SK-N-SH (cell line): Measurements from ENCODE around the gene SHISAL1. TPM values are rescaled to one million over a fixed set of nuclear protein-coding genes. Genes with fewer than 3 reads are reported as not detected.

ENCODE experiments used
- CTCF ChIA-PET: fragments of 300-600, 350-600 bp; formaldehyde crosslinking; extraction: SDS; loops from one replicate; lab custom pipeline; 2021; lab: Yijun Ruan, JAX
- POLR2A ChIA-PET: fragments of 350-600 bp; sonication (Branson Sonifier 250); formaldehyde crosslinking; extraction: SDS; loops from one replicate; lab custom pipeline; 2020; ENCODE audit warnings: antibody characterized with exemption, inconsistent platforms; lab: Yijun Ruan, JAX
- DNase-seq: peaks from one replicate; pipeline ENCODE4 v3.0.0; 2012
- H2AFZ ChIP-seq: fragments of 200-600 bp; sonication (generic); 2 replicates; pipeline ENCODE4 v1.8.1; 2016; ENCODE audit warnings: antibody characterized with exemption, mild to moderate bottlenecking, low read depth
- H3F3A ChIP-seq: fragments of 200-600 bp; sonication (generic); replicated peaks from 2 replicates; pipeline ENCODE3; 2016; ENCODE audit warnings: antibody characterized with exemption, mild to moderate bottlenecking; ENCODE audit not compliant: insufficient read depth
- H3K27ac ChIP-seq, 2 experiments: fragments of 200-500 bp in 1 of 2; fragments of 200-600 bp in 1 of 2; sonication (Bioruptor generic) in 1 of 2; sonication (generic), shearing (Covaris generic) in 1 of 2; 2 replicates each; pipeline versions ENCODE4 v1.5.1 to v1.6.1; 2014 to 2016; ENCODE audit warnings: low read depth in 2 of 2, inconsistent platforms in 1 of 2, low read length in 1 of 2, mild to moderate bottlenecking in 1 of 2, mixed read lengths in 1 of 2
- H3K27me3 ChIP-seq: fragments of 200-600 bp; sonication (generic), shearing (Covaris generic); 2 replicates; pipeline ENCODE4 v1.6.1; 2016; ENCODE audit warnings: mixed run types; ENCODE audit not compliant: insufficient read depth
- H3K36me3 ChIP-seq, 2 experiments: fragments of 200-500 bp in 1 of 2; fragments of 200-600 bp in 1 of 2; sonication (Bioruptor generic) in 1 of 2; sonication (generic) in 1 of 2; replicated peaks in 1 of 2; 2 replicates each; pipeline versions ENCODE3 to v1.5.1; 2014 to 2016; ENCODE audit warnings: low read length in 1 of 2, mild to moderate bottlenecking in 1 of 2; ENCODE audit not compliant: insufficient read depth in 2 of 2, control insufficient read depth in 1 of 2
- H3K4me1 ChIP-seq, 2 experiments: fragments of 200-500 bp in 1 of 2; fragments of 200-600 bp in 1 of 2; sonication (Bioruptor generic) in 1 of 2; sonication (generic), shearing (Covaris generic) in 1 of 2; 2 replicates each; pipeline versions ENCODE4 v1.5.1 to v1.6.1; 2014 to 2016; ENCODE audit warnings: low read depth in 1 of 2, low read length in 1 of 2, mixed run types in 1 of 2; ENCODE audit not compliant: insufficient read depth in 2 of 2, control insufficient read depth in 1 of 2
- H3K4me2 ChIP-seq: fragments of 200-600 bp; sonication (generic), shearing (Covaris generic); 2 replicates; pipeline ENCODE4 v1.6.1; 2017; ENCODE audit warnings: mixed run types
- H3K4me3 ChIP-seq, 2 experiments: fragments of 200-500 bp in 1 of 2; fragments of 200-600 bp in 1 of 2; sonication (Bioruptor generic) in 1 of 2; sonication (generic), shearing (Covaris generic) in 1 of 2; 2 replicates each; pipeline versions ENCODE4 v1.5.1 to v1.8.1; 2014 to 2016; ENCODE audit warnings: low read depth in 2 of 2, inconsistent platforms in 1 of 2, low read length in 1 of 2, mild to moderate bottlenecking in 1 of 2, mixed read lengths in 1 of 2, moderate library complexity in 1 of 2
- H3K79me2 ChIP-seq: fragments of 200-600 bp; sonication (generic); 2 replicates; pipeline ENCODE4 v1.8.1; 2017; ENCODE audit warnings: mild to moderate bottlenecking; ENCODE audit not compliant: insufficient read depth
- H3K9ac ChIP-seq: fragments of 200-600 bp; sonication (generic); 2 replicates; pipeline ENCODE4 v1.6.1; 2017; ENCODE audit warnings: mixed run types
- H3K9me2 ChIP-seq: fragments of 200-600 bp; sonication (generic); 2 replicates; pipeline ENCODE4 v1.6.1; 2017; ENCODE audit warnings: mixed run types
- H3K9me3 ChIP-seq: fragments of 200-600 bp; sonication (generic); 2 replicates; pipeline ENCODE4 v1.6.1; 2017; ENCODE audit warnings: mixed run types, mild to moderate bottlenecking, moderate library complexity
- H4K20me1 ChIP-seq: fragments of 200-600 bp; sonication (generic); 2 replicates; pipeline ENCODE4 v1.6.1; 2017; ENCODE audit warnings: mild to moderate bottlenecking, mixed run types; ENCODE audit not compliant: insufficient read depth
- EZH2phosphoT487 ChIP-seq: fragments of 200-600 bp; sonication (generic); IDR thresholded peaks from 2 replicates; pipeline ENCODE4 v1.6.1; 2017; ENCODE audit warnings: low read depth, mixed run types, mild to moderate bottlenecking, antibody characterized with exemption, moderate library complexity, borderline replicate concordance
- FOSL2 ChIP-seq: IDR thresholded peaks from 2 replicates; pipeline ENCODE4 v1.4.0; 2012; ENCODE audit warnings: low read depth, mild to moderate bottlenecking, moderate library complexity, borderline replicate concordance
- FOXJ3 ChIP-seq: sonication (generic); formaldehyde crosslinking; IDR thresholded peaks from 2 replicates; pipeline ENCODE4 v1.5.1; 2020; ENCODE audit warnings: mild to moderate bottlenecking, missing genetic modification reagents
- JUND ChIP-seq: IDR thresholded peaks from 2 replicates; pipeline ENCODE4 v1.4.0; 2012
- RAD21 ChIP-seq: IDR thresholded peaks from 2 replicates; pipeline ENCODE4 v1.6.1; 2012; ENCODE audit warnings: mild to moderate bottlenecking, low read length
- RCOR1 ChIP-seq: fragments of 150-350 bp; IDR thresholded peaks from 2 replicates; pipeline ENCODE4 v1.6.1; 2017; ENCODE audit warnings: antibody characterized with exemption, low read length
- RFX5 ChIP-seq: IDR thresholded peaks from 2 replicates; pipeline ENCODE4 v1.6.1; 2012; ENCODE audit warnings: mild to moderate bottlenecking, improper control_type of control experiment, low read length
- TAF1 ChIP-seq: IDR thresholded peaks from 2 replicates; pipeline ENCODE4 v1.6.1; 2012; ENCODE audit warnings: low read depth, mild to moderate bottlenecking, low read length, moderate library complexity, borderline replicate concordance
- TCF12 ChIP-seq: IDR thresholded peaks from 2 replicates; pipeline ENCODE4 v1.4.0; 2012
- YY1 ChIP-seq: IDR thresholded peaks from 2 replicates; pipeline ENCODE4 v1.4.0; 2012; ENCODE audit warnings: low read depth, mild to moderate bottlenecking
- WGBS: methylation state at CpG from one replicate; pipeline ENCODE4 v1.1.6; 2017; ENCODE audit warnings: low lambda C conversion rate; 5-methylcytosine and 5-hydroxymethylcytosine counted together
- polyA plus RNA-seq, 3 experiments: library from polyadenylated mRNA; depleted of rRNA; stranded (reverse); fragments of >200 nt; gene quantifications; 2 replicates each; pipeline ENCODE4 v1.2.3, GENCODE V29; 2012
- TF ChIP-seq, protein P1 (sequence below): fragments of 200-600 bp; sonication (generic); IDR thresholded peaks from 2 replicates; pipeline ENCODE4 v1.6.1; 2017; ENCODE audit warnings: antibody characterized with exemption, mild to moderate bottlenecking, moderate library complexity
- TF ChIP-seq, protein P2 (sequence below): IDR thresholded peaks from 2 replicates; pipeline ENCODE4; 2012

The SHISAL1 gene
- polyA plus RNA-seq, 1 of the 3 experiments (the other 2 are of a cell fraction): 0.10 TPM

DNA sequence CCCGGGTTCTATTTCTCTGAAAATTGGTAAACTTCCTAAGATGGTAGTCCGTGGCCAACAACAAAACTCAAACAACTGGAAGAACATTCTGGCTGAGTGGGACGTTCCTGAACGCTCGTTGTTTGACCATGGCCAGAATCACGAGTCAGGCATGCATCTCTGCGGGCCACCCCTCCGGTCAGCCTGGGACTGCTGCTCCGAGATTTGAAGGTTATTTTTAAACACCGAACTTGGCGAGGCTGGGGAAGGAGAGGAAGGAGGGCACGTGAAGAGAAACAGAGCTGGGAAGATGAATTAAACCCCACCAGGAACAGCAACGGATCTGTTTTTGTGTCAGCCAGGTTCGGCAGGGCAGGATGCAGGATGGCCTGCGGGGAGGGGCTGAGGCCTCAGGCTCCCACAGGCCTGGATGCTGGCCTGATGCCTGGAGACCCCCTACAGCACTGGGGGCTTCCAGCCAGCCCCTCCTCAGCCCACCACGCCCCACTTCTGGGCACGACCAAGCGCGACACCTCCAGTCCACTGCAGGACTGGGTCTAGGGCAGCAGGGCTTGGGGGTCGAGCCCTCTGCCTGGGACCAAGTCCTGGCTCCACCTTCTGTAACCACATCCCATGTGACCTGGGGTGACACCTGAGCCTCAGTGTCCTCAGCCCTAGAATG is 5.1 kb downstream of the SHISAL1 start:
- Histone ChIP-seq H3K9me2 (no peaks in the 10 kb centered on the region), H3K79me2 (no peaks in the 10 kb centered on the region), H3K36me3 (no peaks in the 10 kb centered on the region), H3K27ac (no peak overlapping the region), H2AFZ (no peak overlapping the region), H4K20me1 (no peaks in the 10 kb centered on the region), H3K9ac (no peak overlapping the region), H3K4me2 (no peak overlapping the region), H3K4me1 (peaks cover 0 to 12% of the 10 kb centered on the region in 2 experiments; a peak in 3 of 4 replicates), H3K4me3 (no peak overlapping the region), H3K9me3 (no peaks in the 10 kb centered on the region), H3F3A (peaks cover 6% of the 10 kb centered on the region), H3K27me3 (no peaks in the 10 kb centered on the region)
- ChIA-PET POLR2A (interaction anchor here (1.2 kb wide), 1 partner anchor 38 kb away, joined by 3 read pairs; no protein-coding TSS in a partner anchor), CTCF (interaction anchor here (0.6 to 1.1 kb wide), 2 partner anchors 20 to 112 kb away, joined by 3 read pairs; no protein-coding TSS in a partner anchor)
- no peak for TF ChIP-seq RAD21
- TF ChIP-seq TAF1: no peak
- TF ChIP-seq RFX5: no peak
- TF ChIP-seq, protein P1, sequence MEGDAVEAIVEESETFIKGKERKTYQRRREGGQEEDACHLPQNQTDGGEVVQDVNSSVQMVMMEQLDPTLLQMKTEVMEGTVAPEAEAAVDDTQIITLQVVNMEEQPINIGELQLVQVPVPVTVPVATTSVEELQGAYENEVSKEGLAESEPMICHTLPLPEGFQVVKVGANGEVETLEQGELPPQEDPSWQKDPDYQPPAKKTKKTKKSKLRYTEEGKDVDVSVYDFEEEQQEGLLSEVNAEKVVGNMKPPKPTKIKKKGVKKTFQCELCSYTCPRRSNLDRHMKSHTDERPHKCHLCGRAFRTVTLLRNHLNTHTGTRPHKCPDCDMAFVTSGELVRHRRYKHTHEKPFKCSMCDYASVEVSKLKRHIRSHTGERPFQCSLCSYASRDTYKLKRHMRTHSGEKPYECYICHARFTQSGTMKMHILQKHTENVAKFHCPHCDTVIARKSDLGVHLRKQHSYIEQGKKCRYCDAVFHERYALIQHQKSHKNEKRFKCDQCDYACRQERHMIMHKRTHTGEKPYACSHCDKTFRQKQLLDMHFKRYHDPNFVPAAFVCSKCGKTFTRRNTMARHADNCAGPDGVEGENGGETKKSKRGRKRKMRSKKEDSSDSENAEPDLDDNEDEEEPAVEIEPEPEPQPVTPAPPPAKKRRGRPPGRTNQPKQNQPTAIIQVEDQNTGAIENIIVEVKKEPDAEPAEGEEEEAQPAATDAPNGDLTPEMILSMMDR: no peak
- no peak for TF ChIP-seq JUND
- 77% methylated on average over 15 of the region's 20 CpGs for WGBS
- no peak for DNase-seq

DNA sequence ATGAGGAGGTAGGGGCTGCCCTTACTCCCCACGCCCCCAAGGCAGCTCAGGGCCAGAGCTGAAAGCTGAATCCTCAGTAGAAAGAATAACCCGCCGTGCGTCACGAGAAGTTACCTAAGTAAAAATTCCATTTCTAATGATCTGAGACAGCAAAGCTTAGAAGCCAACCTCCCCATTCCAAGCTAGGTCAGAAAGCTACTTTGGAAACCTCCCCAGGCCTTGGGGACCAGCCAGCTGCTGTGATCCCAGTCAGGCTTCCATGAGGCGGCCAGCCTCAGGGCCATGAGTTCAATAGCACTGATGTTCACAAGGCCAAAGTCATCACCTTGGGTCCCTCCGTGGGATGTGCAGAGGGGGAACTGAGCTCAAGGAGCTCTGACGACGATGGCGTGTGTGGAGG is 6.9 kb downstream of the SHISAL1 start:
- Histone ChIP-seq H3K36me3 (no peaks in the 10 kb centered on the region), H3K4me1 (peaks cover 0 to 12% of the 10 kb centered on the region in 2 experiments; a peak in 3 of 4 replicates), H3K9ac (no peak overlapping the region), H3K9me2 (no peaks in the 10 kb centered on the region), H2AFZ (no peak overlapping the region), H3K4me2 (no peak overlapping the region), H3K9me3 (no peaks in the 10 kb centered on the region), H4K20me1 (no peaks in the 10 kb centered on the region), H3K27ac (no peak overlapping the region), H3K4me3 (no peak overlapping the region), H3F3A (peaks cover 6% of the 10 kb centered on the region), H3K27me3 (no peaks in the 10 kb centered on the region; the same call in 1 of the 2 replicates), H3K79me2 (no peaks in the 10 kb centered on the region)
- DNase-seq: no peak
- 90% methylated on average over 7 of the region's 10 CpGs for WGBS
- POLR2A ChIA-PET: interaction anchor here (0.5 kb wide), 1 partner anchor 185 kb away, joined by 3 read pairs; no protein-coding TSS in a partner anchor
- no peak for TF ChIP-seq RAD21
- no peak for TF ChIP-seq RCOR1
- TF ChIP-seq YY1: no peak
- no peak for TF ChIP-seq FOSL2
- TF ChIP-seq, protein P2, sequence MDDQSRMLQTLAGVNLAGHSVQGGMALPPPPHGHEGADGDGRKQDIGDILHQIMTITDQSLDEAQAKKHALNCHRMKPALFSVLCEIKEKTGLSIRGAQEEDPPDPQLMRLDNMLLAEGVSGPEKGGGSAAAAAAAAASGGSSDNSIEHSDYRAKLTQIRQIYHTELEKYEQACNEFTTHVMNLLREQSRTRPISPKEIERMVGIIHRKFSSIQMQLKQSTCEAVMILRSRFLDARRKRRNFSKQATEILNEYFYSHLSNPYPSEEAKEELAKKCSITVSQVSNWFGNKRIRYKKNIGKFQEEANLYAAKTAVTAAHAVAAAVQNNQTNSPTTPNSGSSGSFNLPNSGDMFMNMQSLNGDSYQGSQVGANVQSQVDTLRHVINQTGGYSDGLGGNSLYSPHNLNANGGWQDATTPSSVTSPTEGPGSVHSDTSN: no peak
- no peak for TF ChIP-seq RFX5
- TF ChIP-seq EZH2phosphoT487: no peak
- TF ChIP-seq TCF12: no peak
- TF ChIP-seq FOXJ3: no peak
- CTCF ChIA-PET: no interaction called here
